Stimulated activated CD8-positive, alpha-beta memory T cell treated with anti-CD3 and anti-CD28 coated beads, Interleukin-4, amount 100 ng/mL, for 24 hours (primary cell): ENCODE results near the gene PHF12.

Experiments
- DNase-seq: peaks from one replicate; pipeline ENCODE4 v3.0.0-alpha.2; 2020; ENCODE audit warnings: low read depth

The PHF12 gene

DNA sequence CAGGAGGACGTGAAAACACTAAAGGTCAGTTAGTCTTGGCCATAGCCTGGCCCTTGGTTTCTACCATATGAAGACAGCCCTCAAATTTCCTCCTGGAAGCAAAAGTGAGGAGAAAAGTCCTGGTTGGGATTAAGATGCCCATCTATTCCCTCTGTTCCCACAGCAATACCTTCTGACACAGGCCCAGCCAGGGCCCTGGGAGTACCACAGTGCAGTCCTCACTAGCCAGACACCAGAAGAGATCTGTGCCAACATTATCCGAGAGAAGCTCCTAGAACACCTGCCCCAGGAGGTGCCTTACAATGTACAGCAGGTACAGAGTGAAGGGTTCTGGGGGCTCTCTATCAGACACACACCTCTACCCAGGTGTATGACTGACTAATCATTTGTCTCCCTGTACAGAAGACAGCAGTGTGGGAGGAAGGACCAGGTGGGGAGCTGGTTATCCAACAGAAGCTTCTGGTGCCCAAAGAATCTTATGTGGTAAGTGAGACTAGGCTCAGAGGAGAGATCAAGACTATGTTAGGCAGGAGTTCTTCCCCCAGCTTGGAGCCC lies 92.4 kb downstream of the PHF12 start:
- DNase-seq, result no peak

DNA sequence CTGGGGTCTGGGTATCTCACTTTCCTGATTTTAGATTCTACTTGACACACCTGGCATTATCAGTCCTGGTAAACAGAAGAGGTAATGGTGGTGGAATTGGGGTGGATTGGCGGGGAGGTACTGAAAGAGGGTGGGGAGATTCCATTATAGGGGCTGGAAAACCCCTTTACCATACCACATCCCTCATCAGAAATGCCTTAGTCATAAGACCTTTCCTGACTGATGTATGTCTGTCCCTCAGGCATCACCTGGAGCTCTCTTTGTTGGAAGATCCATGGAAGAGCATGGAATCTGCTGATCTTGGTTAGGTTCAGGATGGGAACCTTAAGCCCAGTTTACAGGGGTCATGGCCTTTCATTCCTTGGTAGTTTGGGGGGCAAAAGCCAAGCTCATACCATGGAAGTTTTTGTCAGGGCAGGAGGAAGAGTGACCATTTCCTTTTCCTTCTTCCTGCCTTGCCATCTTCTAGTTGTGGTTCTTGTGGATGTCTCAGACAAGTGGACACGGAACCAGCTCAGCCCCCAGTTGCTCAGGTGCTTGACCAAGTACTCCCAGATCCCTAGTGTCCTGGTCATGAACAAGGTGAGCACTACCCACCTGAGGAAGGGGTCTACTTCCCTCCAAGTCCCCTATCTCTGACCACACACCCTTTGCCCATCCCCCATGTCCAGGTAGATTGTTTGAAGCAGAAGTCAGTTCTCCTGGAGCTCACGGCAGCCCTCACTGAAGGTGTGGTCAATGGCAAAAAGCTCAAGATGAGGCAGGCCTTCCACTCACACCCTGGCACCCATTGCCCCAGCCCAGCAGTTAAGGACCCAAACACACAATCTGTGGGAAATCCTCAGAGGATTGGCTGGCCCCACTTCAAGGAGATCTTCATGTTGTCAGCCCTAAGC lies 93.2 kb downstream of the PHF12 start:
- DNase-seq, result no peak

DNA sequence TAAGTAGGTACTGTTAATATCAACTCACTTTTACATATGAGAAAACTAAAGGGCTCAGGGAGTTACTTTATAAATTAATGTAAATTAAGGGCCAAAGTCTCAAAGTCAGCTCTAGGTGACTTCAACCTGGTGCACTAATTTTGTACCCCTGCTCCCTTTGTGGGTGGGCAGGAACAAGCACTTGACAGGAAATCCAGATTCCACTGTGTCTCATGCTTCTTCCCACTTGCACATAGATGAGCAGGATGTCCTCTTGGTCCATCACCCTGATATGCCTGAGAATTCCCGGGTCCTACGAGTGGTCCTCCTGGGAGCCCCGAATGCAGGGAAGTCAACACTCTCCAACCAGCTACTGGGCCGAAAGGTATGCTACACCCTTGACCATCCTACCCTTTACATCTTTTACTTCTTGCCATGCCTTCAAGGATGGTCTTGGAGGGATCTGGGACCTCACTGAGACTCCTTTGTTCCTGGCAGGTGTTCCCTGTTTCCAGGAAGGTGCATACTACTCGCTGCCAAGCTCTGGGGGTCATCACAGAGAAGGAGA lies 95.2 kb downstream of the PHF12 start:
- DNase-seq, result no peak

DNA sequence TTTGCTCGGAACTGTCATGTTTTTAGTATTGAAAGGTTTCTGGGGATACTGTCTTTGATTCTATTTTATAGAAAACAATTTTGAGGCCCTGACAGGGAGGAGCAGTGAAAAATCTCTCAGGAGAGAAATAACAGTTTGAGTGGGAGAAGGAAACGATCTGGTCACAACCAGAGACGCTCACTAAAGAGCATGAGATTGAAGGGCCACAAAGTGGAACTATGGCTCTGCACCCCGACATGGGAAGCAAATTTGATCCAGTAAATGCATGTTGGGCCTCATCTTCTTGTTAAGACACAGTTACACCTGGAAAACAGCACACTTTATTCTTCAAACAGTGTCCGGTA lies 96.0 kb downstream of the PHF12 start:
- DNase-seq, result no peak
